ENCODE measurements around the gene PVR.

GRCh38 chr19:44626048-44626624 is 17.6 kb upstream of the PVR start:
- TF ChIP-seq CTCF (IDR thresholded peaks at IDR 0.05) = no peak
- TF ChIP-seq POLR2A (IDR thresholded peaks at IDR 0.05) = no peak

All from adrenal gland (tissue), 5 donors.